22Rv1 (cell line): ENCODE results near the gene PPIH.

ENCODE experiments used
- H3K27ac ChIP-seq: fragments of 450-650 bp; 2 replicates; pipeline ENCODE4 v1.5.1; 2017
- CTCF ChIP-seq: fragments of 450-650 bp; IDR thresholded peaks from 2 replicates; pipeline ENCODE4 v1.5.1; 2017; ENCODE audit warnings: mild to moderate bottlenecking
- ZFX ChIP-seq: fragments of 450-650 bp; IDR thresholded peaks from 2 replicates; pipeline ENCODE4 v1.6.1; 2017; ENCODE audit warnings: antibody characterized with exemption, borderline replicate concordance

The PPIH gene

GRCh38 chr1:42682739-42683531, 24.7 kb downstream of the PPIH start:
- no peak for TF ChIP-seq ZFX
- TF ChIP-seq CTCF: no peak
- H3K27ac ChIP-seq: peak overlapping the region; percentile 85

GRCh38 chr1:42684139-42684538, 25.9 kb downstream of the PPIH start:
- H3K27ac ChIP-seq: peak overlapping the region; percentile 85; the same call in 1 of the 2 replicates
- TF ChIP-seq ZFX: no peak
- no peak for TF ChIP-seq CTCF

- no peak for TF ChIP-seq ZFX
- H3K27ac ChIP-seq: no peak overlapping the region
Observed at GRCh38 chr1:42686418-42686817, 28.2 kb downstream of the PPIH start.

- no peak for TF ChIP-seq ZFX
- TF ChIP-seq CTCF: no peak
- no peak overlapping the region for H3K27ac ChIP-seq
Observed at GRCh38 chr1:42689912-42690311, 31.7 kb downstream of the PPIH start.

- no peak for TF ChIP-seq ZFX
- no peak; the same call in 1 of the 2 replicates for TF ChIP-seq CTCF
- peak overlapping the region; percentile 77; the same call in 1 of the 2 replicates for H3K27ac ChIP-seq
Observed at GRCh38 chr1:42690477-42691156, 32.4 kb downstream of the PPIH start.

GRCh38 chr1:42691157-42691498, 32.9 kb downstream of the PPIH start:
- TF ChIP-seq CTCF (no peak), ZFX (no peak)
- H3K27ac ChIP-seq: peak overlapping the region; percentile 77

GRCh38 chr1:42692461-42692860, 34.2 kb downstream of the PPIH start:
- no peak for TF ChIP-seq ZFX
- no peak for TF ChIP-seq CTCF
- peak overlapping the region; percentile 77 for H3K27ac ChIP-seq

GRCh38 chr1:42692911-42693310, 34.7 kb downstream of the PPIH start:
- TF ChIP-seq ZFX (no peak), CTCF (no peak)
- peak overlapping the region; percentile 77 for H3K27ac ChIP-seq
